Epithelial cell of proximal tubule (primary cell): ENCODE data around the gene FAM177A1. TPM values are rescaled to one million over a fixed set of nuclear protein-coding genes. Genes with fewer than 3 reads are reported as not detected.
A peak's percentile ranks its signal among the peaks of the same experiment; 100 is the strongest.

Experiments used
- DNase-seq: peaks from one replicate; pipeline ENCODE4 v3.0.0-alpha.2; 2011; ENCODE audit warnings: low read depth
- H3K4me3 ChIP-seq: 2 replicates; pipeline ENCODE4 v1.5.1; 2011; ENCODE audit warnings: low read depth, mild to moderate bottlenecking, low read length
- CTCF ChIP-seq: conservative IDR thresholded peaks from 2 replicates; pipeline ENCODE4 v1.5.1; 2012; ENCODE audit warnings: low read depth, mild to moderate bottlenecking, low read length
- total RNA-seq: library from RNA; depleted of rRNA; stranded (reverse); fragments of >200 nt; gene quantifications from 2 replicates; pipeline ENCODE4 v1.2.3, GENCODE V29; 2015

FAM177A1 gene
- total RNA-seq, 1 donor from 2014 or later, result 35.9 TPM

- no peak for TF ChIP-seq CTCF
Measured at GRCh38 chr14:35117112-35117511, 71.0 kb downstream of the FAM177A1 start.

GRCh38 chr14:35121026-35121886, 75.2 kb downstream of the FAM177A1 start:
- DNase-seq, result no peak
- peak overlapping the region; percentile 91 for H3K4me3 ChIP-seq
- no peak for TF ChIP-seq CTCF

More at GRCh38 chr14:35117112-35117511, 71.0 kb downstream of the FAM177A1 start:
- H3K4me3 ChIP-seq, result no peak overlapping the region
- no peak for DNase-seq

- no peak for TF ChIP-seq CTCF
- peak within 1 kb of the TSS; percentile 91 for H3K4me3 ChIP-seq
- peak; percentile 85 for DNase-seq
Measured at GRCh38 chr14:35121887-35122695, 76.0 kb downstream of the FAM177A1 start, which contains the start of the genes PPP2R3C and PRORP. TSS of gene PPP2R3C (minus strand) at chr14:35121990. CDS start at chr14:35121959, 31 bp downstream. TSS of gene PRORP (plus strand) at chr14:35122552. CDS start at chr14:35123246, 694 bp downstream.

- DNase-seq, result peak; percentile 38
- TF ChIP-seq CTCF, result peak; percentile 3
- peak overlapping the region; percentile 91 for H3K4me3 ChIP-seq
Measured at GRCh38 chr14:35122696-35123387, 76.8 kb downstream of the FAM177A1 start.

- no peak for DNase-seq
- TF ChIP-seq CTCF, result peak; percentile 0
- peak overlapping the region; percentile 91 for H3K4me3 ChIP-seq
Measured at GRCh38 chr14:35123388-35123703, 77.3 kb downstream of the FAM177A1 start.

GRCh38 chr14:35124127-35124526, 78.1 kb downstream of the FAM177A1 start:
- no peak for DNase-seq
- no peak for TF ChIP-seq CTCF
- H3K4me3 ChIP-seq, result peak overlapping the region; percentile 91

Other genes with a start within 250 kb of the FAM177A1 start
- 39.4 and 56.3 TPM in 2 replicates for gene BAZ1A, start 170.9 kb upstream of the FAM177A1 start, total RNA-seq
- 57.3 and 61.7 TPM in 2 replicates for gene SRP54, start 63.3 kb upstream of the FAM177A1 start, total RNA-seq
- 23.2 and 24.5 TPM in 2 replicates for gene PPP2R3C, start 75.7 kb downstream of the FAM177A1 start, total RNA-seq
- gene PRORP, start 76.3 kb downstream of the FAM177A1 start, total RNA-seq, result 40.9 and 63.7 TPM in 2 replicates
- 196 and 303 TPM in 2 replicates for gene PSMA6, start 246.1 kb downstream of the FAM177A1 start, total RNA-seq